OCI-LY7 (cell line): ENCODE data around the gene KLF2. TPM values are rescaled to one million over a fixed set of nuclear protein-coding genes. Genes with fewer than 3 reads are reported as not detected.

Experiments used
- BruUV-seq: library from RNA; stranded (reverse); fragments of 400-500 nt; replicated peaks from 2 replicates; lab custom pipeline; 2021; lab: Mats Ljungman, UMichigan
- CTCF ChIA-PET: fragments of 300-600 bp; sonication (Branson Sonifier 250); formaldehyde crosslinking; loops from one replicate; lab custom pipeline; 2022; ENCODE audit warnings: antibody characterized with exemption; ENCODE audit not compliant: unreplicated experiment; lab: Charles Lee
- POLR2A ChIA-PET: fragments of 300-600 bp; sonication (Branson Sonifier 250); formaldehyde crosslinking; loops from one replicate; lab custom pipeline; 2022; ENCODE audit warnings: antibody characterized with exemption; lab: Charles Lee
- DNase-seq: peaks from one replicate; pipeline ENCODE4 v3.0.0-alpha.2; 2015; ENCODE audit warnings: low spot score
- H2AFZ ChIP-seq: fragments of 200-600 bp; sonication (generic), shearing (Covaris generic); 2 replicates; pipeline ENCODE4 v1.6.1; 2014; ENCODE audit warnings: mild to moderate bottlenecking, antibody characterized with exemption, low read length, moderate library complexity
- H3K27ac ChIP-seq: fragments of 200-600 bp; sonication (generic); 2 replicates; pipeline ENCODE4 v1.5.1; 2014; ENCODE audit warnings: mixed run types, low read depth, mild to moderate bottlenecking, moderate library complexity, low read length, inconsistent platforms; ENCODE audit not compliant: poor library complexity, severe bottlenecking
- H3K36me3 ChIP-seq: fragments of 200-600 bp; sonication (generic); 2 replicates; pipeline ENCODE4 v1.6.1; 2014; ENCODE audit warnings: mild to moderate bottlenecking, antibody characterized with exemption, low read length, moderate library complexity, mixed read lengths; ENCODE audit not compliant: insufficient read depth
- H3K4me1 ChIP-seq: fragments of 200-600 bp; sonication (generic); 2 replicates; pipeline ENCODE4 v1.5.1; 2014; ENCODE audit warnings: mild to moderate bottlenecking, low read length; ENCODE audit not compliant: insufficient read depth, poor library complexity, severe bottlenecking
- H3K4me2 ChIP-seq: fragments of 200-600 bp; sonication (generic); 2 replicates; pipeline ENCODE4 v1.6.1; 2014; ENCODE audit warnings: mild to moderate bottlenecking, low read length
- H3K4me3 ChIP-seq: fragments of 200-600 bp; sonication (generic); 2 replicates; pipeline ENCODE4 v1.5.1; 2014; ENCODE audit warnings: mild to moderate bottlenecking, low read depth, low read length; ENCODE audit not compliant: poor library complexity, severe bottlenecking
- H3K79me2 ChIP-seq: fragments of 200-600 bp; sonication (generic); 2 replicates; pipeline ENCODE4 v1.6.1; 2016; ENCODE audit warnings: low read depth, mild to moderate bottlenecking, low read length, moderate library complexity, mixed read lengths; ENCODE audit not compliant: insufficient read depth
- H3K9me2 ChIP-seq: fragments of 200-600 bp; sonication (generic); 2 replicates; pipeline ENCODE4 v1.6.1; 2016; ENCODE audit warnings: mild to moderate bottlenecking, low read length, mixed read lengths; ENCODE audit not compliant: insufficient read depth
- H3K9me3 ChIP-seq: fragments of 200-600 bp; sonication (generic); 2 replicates; pipeline ENCODE4 v1.6.1; 2014; ENCODE audit warnings: mild to moderate bottlenecking, mixed run types, low read length, mixed read lengths
- H4K20me1 ChIP-seq: fragments of 200-600 bp; sonication (generic); 2 replicates; pipeline ENCODE4 v1.6.1; 2014; ENCODE audit warnings: mild to moderate bottlenecking, antibody characterized with exemption, low read length, moderate library complexity, mixed read lengths; ENCODE audit not compliant: insufficient read depth
- EZH2phosphoT487 ChIP-seq: fragments of 200-600 bp; sonication (generic); IDR thresholded peaks from 2 replicates; pipeline ENCODE4 v1.6.1; 2018; ENCODE audit warnings: low read depth, borderline replicate concordance, mild to moderate bottlenecking, mixed run types, antibody characterized with exemption, low read length, moderate library complexity, mixed read lengths
- intact Hi-C: fragments of 100-400 bp; cut with micrococcal nuclease; formaldehyde crosslinking; loops from one replicate; pipeline ENCODE4 v1.10.0; 2022; ENCODE audit not compliant: unreplicated experiment
- total RNA-seq, 2 experiments: library from RNA; depleted of rRNA in 1 of 2; stranded (reverse); fragments of >200 nt in 1 of 2; shearing (Covaris generic) in 1 of 2; gene quantifications; 2 replicates each; pipeline ENCODE4 v1.2.3, GENCODE V29; 2014 to 2022
- TF ChIP-seq, protein P1 (sequence below): fragments of 200-600 bp; sonication (generic); conservative IDR thresholded peaks from 2 replicates; pipeline ENCODE4 v1.5.1; 2014; ENCODE audit warnings: mild to moderate bottlenecking, antibody characterized with exemption, low read length, moderate library complexity, mixed read lengths

KLF2 gene
- total RNA-seq, 2 experiments from 2014 or later = 6.2 to 8.6 TPM

DNA sequence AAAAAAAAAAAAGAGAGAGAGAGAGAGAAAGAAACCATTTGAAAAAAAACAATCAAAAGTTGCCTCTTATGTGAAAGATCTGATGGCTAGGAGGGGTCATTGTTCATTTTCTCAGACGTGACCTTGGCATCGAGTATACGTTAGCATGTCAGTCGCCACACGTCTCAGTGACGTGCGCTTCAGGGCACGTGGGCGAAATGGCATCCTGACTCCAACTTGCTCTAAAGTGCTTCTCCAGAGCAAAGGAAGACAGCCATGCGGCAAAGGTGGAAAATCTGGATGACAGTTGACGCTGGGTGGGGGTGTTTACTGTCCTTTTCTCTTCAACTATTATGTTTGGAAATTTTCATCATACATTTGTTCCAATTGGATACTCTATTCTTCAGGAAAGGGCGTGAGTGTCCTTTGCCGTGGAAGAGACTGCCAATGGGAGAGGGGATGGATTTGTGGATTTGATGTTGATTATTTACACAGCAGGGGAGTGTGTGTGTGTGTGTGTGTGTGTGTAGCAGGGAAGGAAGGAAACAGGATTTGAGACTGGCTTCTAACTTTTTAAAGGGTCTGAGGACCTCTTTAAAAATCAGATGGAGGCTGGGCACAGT, 25.0 kb downstream of the KLF2 start:
- intact Hi-C loops = no loop called here
- TF ChIP-seq EZH2phosphoT487 = no peak
- TF ChIP-seq, protein P1, sequence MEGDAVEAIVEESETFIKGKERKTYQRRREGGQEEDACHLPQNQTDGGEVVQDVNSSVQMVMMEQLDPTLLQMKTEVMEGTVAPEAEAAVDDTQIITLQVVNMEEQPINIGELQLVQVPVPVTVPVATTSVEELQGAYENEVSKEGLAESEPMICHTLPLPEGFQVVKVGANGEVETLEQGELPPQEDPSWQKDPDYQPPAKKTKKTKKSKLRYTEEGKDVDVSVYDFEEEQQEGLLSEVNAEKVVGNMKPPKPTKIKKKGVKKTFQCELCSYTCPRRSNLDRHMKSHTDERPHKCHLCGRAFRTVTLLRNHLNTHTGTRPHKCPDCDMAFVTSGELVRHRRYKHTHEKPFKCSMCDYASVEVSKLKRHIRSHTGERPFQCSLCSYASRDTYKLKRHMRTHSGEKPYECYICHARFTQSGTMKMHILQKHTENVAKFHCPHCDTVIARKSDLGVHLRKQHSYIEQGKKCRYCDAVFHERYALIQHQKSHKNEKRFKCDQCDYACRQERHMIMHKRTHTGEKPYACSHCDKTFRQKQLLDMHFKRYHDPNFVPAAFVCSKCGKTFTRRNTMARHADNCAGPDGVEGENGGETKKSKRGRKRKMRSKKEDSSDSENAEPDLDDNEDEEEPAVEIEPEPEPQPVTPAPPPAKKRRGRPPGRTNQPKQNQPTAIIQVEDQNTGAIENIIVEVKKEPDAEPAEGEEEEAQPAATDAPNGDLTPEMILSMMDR = no peak
- Histone ChIP-seq H3K9me3 (no peaks in the 10 kb centered on the region), H3K27ac (no peak overlapping the region), H3K4me3 (no peak overlapping the region), H2AFZ (no peak overlapping the region), H3K9me2 (no peaks in the 10 kb centered on the region), H3K4me2 (no peak overlapping the region), H4K20me1 (no peaks in the 10 kb centered on the region), H3K36me3 (no peaks in the 10 kb centered on the region), H3K79me2 (no peaks in the 10 kb centered on the region), H3K4me1 (peaks cover 7% of the 10 kb centered on the region)
- ChIA-PET CTCF (no interaction called here), POLR2A (interaction anchor here (0.6 kb wide), 2 partner anchors 8 to 151 kb away, joined by 3 read pairs; no protein-coding TSS in a partner anchor)
- no TSS peak for BruUV-seq
- no peak for DNase-seq

DNA sequence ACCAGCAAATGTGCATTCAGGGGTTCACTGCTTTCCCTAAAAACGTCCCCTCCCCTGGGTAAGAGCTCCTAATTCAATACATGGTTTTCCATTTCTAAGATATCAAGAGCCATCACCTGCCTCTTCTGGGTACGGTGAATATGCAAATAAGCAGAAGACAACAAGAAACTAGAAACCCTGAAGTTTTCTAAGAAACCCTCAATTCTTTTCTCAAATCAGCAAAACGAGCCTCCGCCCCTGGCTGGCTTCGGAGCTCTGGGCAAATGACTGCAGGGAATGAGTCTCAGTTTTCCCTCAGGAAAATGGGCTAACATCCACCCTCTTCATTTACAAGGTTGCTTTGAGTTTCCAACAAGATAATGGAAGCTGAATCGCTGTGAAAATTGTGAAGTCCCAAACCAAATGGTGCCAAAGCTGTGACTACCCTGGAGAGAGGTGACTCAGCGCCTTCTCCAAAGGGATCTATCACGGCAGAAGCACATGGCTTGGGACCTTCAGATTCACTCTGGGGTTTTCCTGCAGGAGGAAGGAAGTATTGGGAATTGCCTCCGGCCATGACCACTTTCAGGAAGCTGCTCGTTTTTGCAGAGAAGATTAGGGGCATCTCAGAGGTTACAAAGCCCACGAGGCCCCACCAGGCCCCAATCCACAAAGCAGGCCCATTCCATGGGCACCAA, 26.6 kb downstream of the KLF2 start:
- Histone ChIP-seq H3K9me3 (no peaks in the 10 kb centered on the region), H3K4me1 (peaks cover 7% of the 10 kb centered on the region), H3K4me2 (no peak overlapping the region), H3K79me2 (no peaks in the 10 kb centered on the region), H4K20me1 (no peaks in the 10 kb centered on the region), H3K27ac (no peak overlapping the region), H2AFZ (no peak overlapping the region), H3K36me3 (no peaks in the 10 kb centered on the region), H3K9me2 (no peaks in the 10 kb centered on the region), H3K4me3 (no peak overlapping the region)
- no TSS peak for BruUV-seq
- TF ChIP-seq, protein P1 = no peak
- TF ChIP-seq EZH2phosphoT487 = no peak
- intact Hi-C loops = no loop called here
- CTCF ChIA-PET = no interaction called here
- DNase-seq = no peak
- POLR2A ChIA-PET = interaction anchor here (0.6 to 0.7 kb wide), 2 partner anchors 13 to 116 kb away, joined by 3 read pairs; no protein-coding TSS in a partner anchor
